IMR-90 (cell line): Measurements from ENCODE around the gene ASB16. TPM values are rescaled to one million over a fixed set of nuclear protein-coding genes. Genes with fewer than 3 reads are reported as not detected.

Source experiments
- ATAC-seq: fragments of 200-7000 bp; cut with Tn5 transposase; 2 replicates; pipeline ENCODE4 v1.9.1; 2020; ENCODE audit warnings: low read depth, mild to moderate bottlenecking, moderate library complexity
- BruUV-seq: library from RNA; stranded (reverse); fragments of 400-500 nt; replicated peaks from 2 replicates; lab custom pipeline; 2021; lab: Mats Ljungman, UMichigan
- CTCF ChIA-PET: fragments of 300-600 bp; formaldehyde crosslinking; extraction: SDS; loops from one replicate; lab custom pipeline; 2021; ENCODE audit warnings: antibody characterized with exemption; lab: Yijun Ruan, JAX
- POLR2A ChIA-PET: fragments of 300-600 bp; sonication (Branson Sonifier 250); formaldehyde crosslinking; loops from one replicate; lab custom pipeline; 2022; ENCODE audit warnings: antibody characterized with exemption; ENCODE audit not compliant: unreplicated experiment; lab: Charles Lee
- DNase-seq: peaks from one replicate; pipeline ENCODE4 v3.0.0; 2013
- H2AFZ ChIP-seq: replicated peaks from 2 replicates; pipeline ENCODE3; 2013; ENCODE audit warnings: low read length, mild to moderate bottlenecking; ENCODE audit not compliant: poor library complexity
- H2AK5ac ChIP-seq: 2 replicates; pipeline ENCODE4 v1.6.1; 2013; ENCODE audit warnings: low read depth, low read length, inconsistent platforms
- H2AK9ac ChIP-seq: replicated peaks from 2 replicates; pipeline ENCODE3; 2013; ENCODE audit warnings: mild to moderate bottlenecking, low read depth, low read length, moderate library complexity; ENCODE audit not compliant: poor library complexity
- H2BK120ac ChIP-seq: 2 replicates; pipeline ENCODE4 v1.6.1; 2013; ENCODE audit warnings: low read depth, low read length, inconsistent platforms
- H2BK15ac ChIP-seq: 3 replicates; pipeline ENCODE4 v1.6.1; 2013; ENCODE audit warnings: low read depth, low read length, inconsistent platforms
- H2BK20ac ChIP-seq: 2 replicates; pipeline ENCODE4 v1.6.1; 2013; ENCODE audit warnings: low read depth, mild to moderate bottlenecking, inconsistent platforms, low read length, moderate library complexity
- H2BK5ac ChIP-seq: 2 replicates; pipeline ENCODE4 v1.6.1; 2013; ENCODE audit warnings: mild to moderate bottlenecking, low read depth, low read length, inconsistent platforms; ENCODE audit not compliant: poor library complexity, severe bottlenecking
- H3K14ac ChIP-seq: replicated peaks from 2 replicates; pipeline ENCODE4 v1.6.1; 2013; ENCODE audit warnings: low read depth, low read length, inconsistent platforms
- H3K18ac ChIP-seq: 2 replicates; pipeline ENCODE4 v1.6.1; 2013; ENCODE audit warnings: low read depth, low read length, control low read depth
- H3K23ac ChIP-seq: 2 replicates; pipeline ENCODE4 v1.6.1; 2013; ENCODE audit warnings: low read depth, low read length, inconsistent platforms
- H3K27ac ChIP-seq: 2 replicates; pipeline ENCODE4 v1.5.1; 2013; ENCODE audit warnings: mild to moderate bottlenecking, control low read depth, low read length; ENCODE audit not compliant: insufficient read depth
- H3K27me3 ChIP-seq: 2 replicates; pipeline ENCODE4 v1.6.1; 2013; ENCODE audit warnings: low read length; ENCODE audit not compliant: control insufficient read depth, insufficient read depth
- H3K36me3 ChIP-seq: 2 replicates; pipeline ENCODE4 v1.6.1; 2013; ENCODE audit warnings: low read length, mixed read lengths; ENCODE audit not compliant: control insufficient read depth, insufficient read depth
- H3K4ac ChIP-seq: 2 replicates; pipeline ENCODE4 v1.6.1; 2013; ENCODE audit warnings: low read depth, low read length, inconsistent platforms
- H3K4me1 ChIP-seq: 2 replicates; pipeline ENCODE4 v1.6.1; 2013; ENCODE audit warnings: low read length, mixed read lengths; ENCODE audit not compliant: control insufficient read depth, insufficient read depth
- H3K4me2 ChIP-seq: 2 replicates; pipeline ENCODE4 v1.6.1; 2013; ENCODE audit warnings: low read depth, mild to moderate bottlenecking, control low read depth, low read length, moderate library complexity
- H3K4me3 ChIP-seq: 2 replicates; pipeline ENCODE4 v1.5.1; 2013; ENCODE audit warnings: low read depth, mild to moderate bottlenecking, control low read depth, low read length, moderate library complexity; ENCODE audit not compliant: insufficient read depth
- H3K56ac ChIP-seq: 2 replicates; pipeline ENCODE4 v1.6.1; 2013; ENCODE audit warnings: low read length, inconsistent platforms; ENCODE audit not compliant: insufficient read depth; ENCODE audit errors: extremely low read depth
- H3K79me1 ChIP-seq, 2 experiments: 2 replicates each; pipeline ENCODE4 v1.6.1; 2013; ENCODE audit warnings: low read length in 2 of 2, inconsistent platforms in 1 of 2, low read depth in 1 of 2
- H3K9ac ChIP-seq: 2 replicates; pipeline ENCODE4 v1.6.1; 2013; ENCODE audit warnings: low read depth, low read length, control low read depth
- H3K9me1 ChIP-seq: 2 replicates; pipeline ENCODE4 v1.6.1; 2013; ENCODE audit warnings: low read length, inconsistent platforms; ENCODE audit not compliant: insufficient read depth
- H3K9me3 ChIP-seq: 2 replicates; pipeline ENCODE4 v1.6.1; 2013; ENCODE audit warnings: low read length; ENCODE audit not compliant: control insufficient read depth, insufficient read depth
- H4K20me1 ChIP-seq: 2 replicates; pipeline ENCODE4 v1.6.1; 2013; ENCODE audit warnings: low read length, inconsistent platforms; ENCODE audit not compliant: insufficient read depth
- H4K5ac ChIP-seq: 2 replicates; pipeline ENCODE4 v1.6.1; 2013; ENCODE audit warnings: mild to moderate bottlenecking, low read depth, low read length, control low read depth
- H4K8ac ChIP-seq, 2 experiments: 2 replicates each; pipeline ENCODE4 v1.6.1; 2013; ENCODE audit warnings: low read depth in 2 of 2, low read length in 2 of 2, control low read depth in 1 of 2, inconsistent platforms in 1 of 2
- H4K91ac ChIP-seq: 2 replicates; pipeline ENCODE4 v1.6.1; 2013; ENCODE audit warnings: low read depth, low read length, inconsistent platforms; ENCODE audit not compliant: insufficient read depth
- CEBPB ChIP-seq: IDR thresholded peaks from 2 replicates; pipeline ENCODE4 v1.6.1; 2012; ENCODE audit warnings: low read depth, low read length, improper control_type of control experiment
- FOS ChIP-seq: fragments of 150-350 bp; IDR thresholded peaks from 2 replicates; pipeline ENCODE4 v1.6.1; 2016; ENCODE audit warnings: low read depth, low read length
- MAFK ChIP-seq: IDR thresholded peaks from 2 replicates; pipeline ENCODE4 v1.6.1; 2012; ENCODE audit warnings: low read depth, low read length, improper control_type of control experiment
- MXI1 ChIP-seq: IDR thresholded peaks from 2 replicates; pipeline ENCODE4 v1.6.1; 2012; ENCODE audit warnings: low read depth, mild to moderate bottlenecking, low read length, moderate library complexity, borderline replicate concordance
- POLR2A ChIP-seq: IDR thresholded peaks from 2 replicates; pipeline ENCODE4 v1.6.1; 2012; ENCODE audit warnings: mild to moderate bottlenecking, low read depth, low read length
- RAD21 ChIP-seq: IDR thresholded peaks from 2 replicates; pipeline ENCODE4 v1.6.1; 2012; ENCODE audit warnings: low read length, improper control_type of control experiment
- RCOR1 ChIP-seq: IDR thresholded peaks from 2 replicates; pipeline ENCODE4 v1.6.1; 2012; ENCODE audit warnings: mild to moderate bottlenecking, low read length, improper control_type of control experiment; ENCODE audit not compliant: insufficient replicate concordance
- RFX5 ChIP-seq: IDR thresholded peaks from 2 replicates; pipeline ENCODE4 v1.8.0; 2012; ENCODE audit warnings: low read depth, mild to moderate bottlenecking, low read length, moderate library complexity
- SMC3 ChIP-seq: fragments of 150-350 bp; IDR thresholded peaks from 2 replicates; pipeline ENCODE4 v1.6.1; 2016; ENCODE audit warnings: low read depth, mild to moderate bottlenecking, antibody characterized with exemption, low read length, moderate library complexity
- WGBS, 2 experiments: methylation state at CpG; one replicate each; pipeline versions ENCODE4 v1.1.5 to v1.1.7; 2013; ENCODE audit warnings: missing lambda C conversion rate in 2 of 2; ENCODE audit not compliant: insufficient read length in 1 of 2; ENCODE audit errors: extremely low coverage in 2 of 2; 5-methylcytosine and 5-hydroxymethylcytosine counted together
- dilution Hi-C: fragments of 300-500 bp; cut with HindIII; formaldehyde crosslinking; loops from one replicate; pipeline ENCODE4 v1.14.3; 2018; ENCODE audit warnings: low sequenced_read_pairs; ENCODE audit not compliant: unreplicated experiment
- in situ Hi-C: fragments of 300-500 bp; cut with MboI; formaldehyde crosslinking; loops from 3 replicates; pipeline ENCODE4 v1.14.3; 2019; ENCODE audit warnings: low sequenced_read_pairs, inconsistent platforms, mixed read lengths
- intact Hi-C: fragments of 100-400 bp; cut with micrococcal nuclease; formaldehyde crosslinking; loops from 2 replicates; pipeline ENCODE4 v1.10.0; 2022
- polyA plus RNA-seq, 3 experiments: library from polyadenylated mRNA; depleted of rRNA; stranded (reverse); fragments of >200 nt; gene quantifications; 2 replicates each; pipeline ENCODE4 v1.2.3, GENCODE V29; 2012; ENCODE audit warnings: low replicate concordance in 1 of 3
- total RNA-seq: library from RNA; depleted of rRNA; stranded (reverse); fragments of >200 nt; gene quantifications from 2 replicates; pipeline ENCODE4 v1.2.3, GENCODE V29; 2012
- TF ChIP-seq, protein P1 (sequence below): fragments of 150-350 bp; IDR thresholded peaks from 2 replicates; pipeline ENCODE4 v1.6.1; 2016; ENCODE audit warnings: low read depth, mild to moderate bottlenecking, low read length, moderate library complexity, borderline replicate concordance
- TF ChIP-seq, protein P2 (sequence below): fragments of 150-350 bp; IDR thresholded peaks from 2 replicates; pipeline ENCODE4 v1.6.1; 2017; ENCODE audit warnings: mild to moderate bottlenecking, antibody characterized with exemption, low read length, low read depth

ASB16 gene
- total and polyA plus RNA-seq, 2 of the 4 experiments (the other 2 are of a cell fraction) = 0.05 TPM; not detected in 1

DNA sequence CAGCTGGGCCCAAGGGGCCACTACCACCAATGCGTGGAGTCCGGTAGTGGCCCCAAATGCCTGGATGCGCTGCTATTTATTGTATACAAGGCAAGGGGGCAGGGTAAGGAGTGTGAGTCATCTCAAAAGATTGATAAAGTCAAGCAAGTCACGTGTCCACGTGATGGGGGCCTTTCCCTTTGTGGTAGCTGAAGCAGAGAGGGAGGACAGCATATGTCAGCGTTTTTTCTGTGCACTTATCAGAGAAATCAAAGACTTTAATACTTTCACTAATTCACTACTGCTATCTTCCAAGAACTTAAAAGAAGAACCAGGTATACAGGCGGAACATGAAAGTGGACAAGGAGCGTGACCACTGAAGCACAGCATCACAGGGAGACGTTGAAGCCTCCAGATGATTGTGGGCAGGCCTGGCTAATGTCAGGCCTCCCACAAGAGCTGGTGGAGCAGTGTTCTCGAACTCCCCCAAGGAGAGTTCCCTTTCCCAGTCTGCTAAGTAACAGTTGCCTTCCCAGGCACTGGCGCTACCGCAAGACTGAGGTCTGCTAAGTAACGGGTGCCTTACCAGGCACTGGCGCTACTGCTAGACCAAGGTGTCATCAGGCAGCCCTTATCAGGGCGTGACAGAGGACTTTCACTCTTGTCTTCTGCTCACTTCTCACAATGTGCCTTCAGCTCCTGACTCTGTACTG lies 10.8 kb upstream of the ASB16 start (continued):
- no peak for TF ChIP-seq FOS
- no peak for TF ChIP-seq RFX5

DNA sequence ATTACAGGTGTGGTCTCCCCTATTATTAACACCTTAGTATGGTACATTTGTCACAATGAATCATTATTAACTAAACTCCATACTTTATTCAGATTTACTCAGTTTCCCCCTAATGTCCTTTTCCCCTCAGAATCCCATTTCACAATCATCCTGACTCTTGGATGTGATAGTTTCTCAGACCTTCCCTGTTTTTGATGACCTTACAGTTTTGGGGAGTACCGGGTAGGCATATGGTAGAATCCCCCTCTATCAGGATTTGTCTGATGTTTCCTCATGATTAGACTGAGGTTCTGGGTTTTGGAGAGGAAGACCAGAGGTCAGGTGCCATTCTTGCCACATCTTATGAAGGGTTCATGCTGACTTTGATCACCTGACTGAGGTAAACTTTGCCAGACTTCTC lies 6.0 kb upstream of the ASB16 start:
- POLR2A ChIA-PET = no interaction called here
- no peak overlapping the region for H4K8ac ChIP-seq
- H3K4ac ChIP-seq = no peak overlapping the region
- no peak overlapping the region for H2BK15ac ChIP-seq
- TF ChIP-seq, protein P1, sequence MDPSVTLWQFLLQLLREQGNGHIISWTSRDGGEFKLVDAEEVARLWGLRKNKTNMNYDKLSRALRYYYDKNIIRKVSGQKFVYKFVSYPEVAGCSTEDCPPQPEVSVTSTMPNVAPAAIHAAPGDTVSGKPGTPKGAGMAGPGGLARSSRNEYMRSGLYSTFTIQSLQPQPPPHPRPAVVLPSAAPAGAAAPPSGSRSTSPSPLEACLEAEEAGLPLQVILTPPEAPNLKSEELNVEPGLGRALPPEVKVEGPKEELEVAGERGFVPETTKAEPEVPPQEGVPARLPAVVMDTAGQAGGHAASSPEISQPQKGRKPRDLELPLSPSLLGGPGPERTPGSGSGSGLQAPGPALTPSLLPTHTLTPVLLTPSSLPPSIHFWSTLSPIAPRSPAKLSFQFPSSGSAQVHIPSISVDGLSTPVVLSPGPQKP = no peak
- TF ChIP-seq POLR2A (no peak), CEBPB (no peak), MAFK (no peak), FOS (no peak), SMC3 (no peak), RAD21 (no peak), MXI1 (no peak), RCOR1 (no peak)
- TF ChIP-seq, protein P2, sequence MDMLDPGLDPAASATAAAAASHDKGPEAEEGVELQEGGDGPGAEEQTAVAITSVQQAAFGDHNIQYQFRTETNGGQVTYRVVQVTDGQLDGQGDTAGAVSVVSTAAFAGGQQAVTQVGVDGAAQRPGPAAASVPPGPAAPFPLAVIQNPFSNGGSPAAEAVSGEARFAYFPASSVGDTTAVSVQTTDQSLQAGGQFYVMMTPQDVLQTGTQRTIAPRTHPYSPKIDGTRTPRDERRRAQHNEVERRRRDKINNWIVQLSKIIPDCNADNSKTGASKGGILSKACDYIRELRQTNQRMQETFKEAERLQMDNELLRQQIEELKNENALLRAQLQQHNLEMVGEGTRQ = no peak
- in situ Hi-C loops (loop anchor here (10.0 kb wide), 1 partner anchor 220 kb away; the partner anchor contains the start of gene PPY), dilution Hi-C loops (no loop called here), intact Hi-C loops (loop anchor here (5.0 to 10.0 kb wide), 2 partner anchors 120 to 382 kb away; partner anchors contain the start of gene CFAP97D1)
- H3K79me1 ChIP-seq = peaks cover 0 to 5% of the 10 kb centered on the region in 2 experiments; a peak in 1 of 4 replicates
- no peaks in the 10 kb centered on the region for H4K20me1 ChIP-seq
- H3K9me1 ChIP-seq = no peaks in the 10 kb centered on the region; the same call in 1 of the 2 replicates
- no peak overlapping the region for H3K18ac ChIP-seq
- no peak for DNase-seq
- no peak overlapping the region for H2AK9ac ChIP-seq
- CTCF ChIA-PET = no interaction called here
- BruUV-seq = no TSS peak
- H2AFZ ChIP-seq = no peak overlapping the region
- 0 out of 2 replicates have a peak, but pooled peaks cover 3% of the 10 kb centered on the region for H3K36me3 ChIP-seq
- H3K27me3 ChIP-seq = no peaks in the 10 kb centered on the region
- H3K56ac ChIP-seq = no peak overlapping the region
- H2AK5ac ChIP-seq = no peak overlapping the region
- H3K23ac ChIP-seq = no peak overlapping the region
- H2BK20ac ChIP-seq = no peak overlapping the region
- no peak overlapping the region for H2BK5ac ChIP-seq
- H3K4me3 ChIP-seq = no peak overlapping the region
- no CpG with 5 or more reads among the region's 1 CpG for WGBS, 2 experiments
- no peak for ATAC-seq
- H4K91ac ChIP-seq = no peak overlapping the region
- H4K5ac ChIP-seq = no peak overlapping the region
- H3K9ac ChIP-seq = no peak overlapping the region
- peaks cover 5% of the 10 kb centered on the region; the same call in 1 of the 2 replicates for H3K4me1 ChIP-seq
- no peak overlapping the region for H3K27ac ChIP-seq
- no peak overlapping the region for H3K4me2 ChIP-seq
- H3K14ac ChIP-seq = no peak overlapping the region
- H2BK120ac ChIP-seq = no peak overlapping the region
- H3K9me3 ChIP-seq = no peaks in the 10 kb centered on the region
